Adrenal gland (tissue), 12 donors: Measurements from ENCODE around the gene CFHR4. TPM values are rescaled to one million over a fixed set of nuclear protein-coding genes. Genes with fewer than 3 reads are reported as not detected.

Experiments used
- DNase-seq, 7 donors: peaks; one replicate each; pipeline ENCODE4 v3.0.0-alpha.2; 2019 to 2020
- H3K27ac ChIP-seq, 5 donors: fragments of 200-600 bp; sonication (generic) in 4 of 5; 1 replicate in 3 of 5; 2 replicates in 2 of 5; pipeline versions ENCODE4 v1.5.1 to v1.8.0; 2016 to 2020; ENCODE audit warnings: mild to moderate bottlenecking in 1 of 5
- H3K27me3 ChIP-seq: fragments of 200-600 bp; 2 replicates; pipeline ENCODE4 v1.8.0; 2021
- H3K36me3 ChIP-seq, 2 donors: fragments of 200-600 bp; replicated peaks in 1 of 2; 1 replicate in 1 of 2; 2 replicates in 1 of 2; pipeline versions ENCODE4 v1.5.1 to v1.8.0; 2018 to 2022
- H3K4me1 ChIP-seq, 2 donors: fragments of 200-600 bp; replicated peaks in 1 of 2; 1 replicate in 1 of 2; 2 replicates in 1 of 2; pipeline versions ENCODE4 v1.5.1 to v1.8.0; 2018 to 2021
- H3K4me3 ChIP-seq, 4 donors: fragments of 200-600 bp; sonication (generic) in 3 of 4; one replicate each; pipeline ENCODE4 v1.5.1; 2016 to 2018
- H3K9me3 ChIP-seq, 3 donors: fragments of 200-600 bp; sonication (generic) in 1 of 3; replicated peaks in 1 of 3; 1 replicate in 2 of 3; 2 replicates in 1 of 3; pipeline versions ENCODE4 v1.5.1 to v1.8.0; 2016 to 2021
- POLR2A ChIP-seq, 2 donors: fragments of 450-650 bp; IDR thresholded peaks; one replicate each; pipeline ENCODE4 v1.6.1; 2017; ENCODE audit warnings: antibody characterized with exemption in 2 of 2, mild to moderate bottlenecking in 2 of 2, moderate library complexity in 1 of 2
- WGBS, 4 donors: extraction: QIAGEN DNeasy Blood & Tissue Kit in 2 of 4; methylation state at CpG; one replicate each; pipeline versions ENCODE4 v1.1.5 to v1.1.7; 2013 to 2017; 5-methylcytosine and 5-hydroxymethylcytosine counted together
- intact Hi-C, 2 donors: fragments of 100-400 bp; cut with DNase I; formaldehyde crosslinking; loops; one replicate each; pipeline versions ENCODE4 v1.14.1 to v1.15.0; 2022 to 2023
- polyA plus RNA-seq, 3 donors: library from polyadenylated mRNA; stranded (reverse); fragments of 200-250 nt in 2 of 3; fragments of 350-450 nt in 1 of 3; fragmentation: Illumina TruSeq in 1 of 3; extraction: RNeasy Lipid Tissue Mini Kit (QIAGEN cat#74804) in 1 of 3; gene quantifications; one replicate each; pipeline ENCODE4 v1.2.3, GENCODE V29; 2013 to 2014
- total RNA-seq, 9 donors: library from RNA; depleted of rRNA in 4 of 9; stranded (reverse); fragments of >200 nt in 4 of 9; fragments of 120-200 nt in 1 of 9; fragmentation: NEBNext Ultra II Directional in 1 of 9; extraction: Animal tissue kit (Norgen Biotek cat#: 25700) in 1 of 9; gene quantifications; one replicate each; pipeline versions ENCODE4 v1.1.0 to v1.2.4, GENCODE V29; 2013 to 2023
- TF ChIP-seq, protein P1 (sequence below), 6 experiments: fragments of 450-650 bp in 4 of 6; fragments of 200-600 bp in 2 of 6; sonication (generic) in 1 of 6; IDR thresholded peaks; 1 replicate in 5 of 6; 2 replicates in 1 of 6; pipeline versions ENCODE4 v1.5.1 to v1.8.0; 2016 to 2021; ENCODE audit warnings: antibody characterized with exemption in 6 of 6, mild to moderate bottlenecking in 2 of 6, moderate library complexity in 1 of 6
- donor health status: healthy with polysubstance abuse.
- donor health status: Bipolar disorder and iron deficiency.
- donor health status: DM: yes; HTN: yes; CAD: no.
- donor health status: DM: no; HTN: no; CAD: no.
- donor health status: DM: no; HTN: no; CAD: no.
- donor health status: DM: yes; HTN: yes; CAD: no.

Gene CFHR4
- total and polyA plus RNA-seq, 12 donors, result 0.18 to 0.47 TPM; not detected in 10

DNA sequence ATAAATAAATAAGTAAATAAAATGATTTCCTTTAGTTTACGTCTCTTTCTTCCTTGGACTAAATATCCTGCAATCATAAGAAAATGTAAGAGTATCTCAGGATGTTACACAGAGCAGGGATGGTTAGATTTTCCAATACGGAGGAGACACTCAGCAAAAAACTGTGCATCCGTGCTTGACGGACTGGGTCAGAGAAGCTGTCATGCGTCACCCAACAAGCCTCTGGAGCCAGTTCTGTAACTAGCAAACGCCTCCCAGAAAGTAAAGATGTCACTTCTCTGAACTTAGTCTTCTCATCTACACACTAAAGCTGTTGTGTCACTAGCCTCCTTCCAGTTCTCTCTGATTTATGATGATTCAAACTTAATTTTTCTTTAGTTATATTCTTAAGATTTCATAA, 3.4 kb downstream of the CFHR4 start:
- H3K9me3 ChIP-seq, result no peaks in the 10 kb centered on the region
- no peak for DNase-seq
- H3K4me1 ChIP-seq, result no peaks in the 10 kb centered on the region
- intact Hi-C loops, result no loop called here
- TF ChIP-seq, protein P1, sequence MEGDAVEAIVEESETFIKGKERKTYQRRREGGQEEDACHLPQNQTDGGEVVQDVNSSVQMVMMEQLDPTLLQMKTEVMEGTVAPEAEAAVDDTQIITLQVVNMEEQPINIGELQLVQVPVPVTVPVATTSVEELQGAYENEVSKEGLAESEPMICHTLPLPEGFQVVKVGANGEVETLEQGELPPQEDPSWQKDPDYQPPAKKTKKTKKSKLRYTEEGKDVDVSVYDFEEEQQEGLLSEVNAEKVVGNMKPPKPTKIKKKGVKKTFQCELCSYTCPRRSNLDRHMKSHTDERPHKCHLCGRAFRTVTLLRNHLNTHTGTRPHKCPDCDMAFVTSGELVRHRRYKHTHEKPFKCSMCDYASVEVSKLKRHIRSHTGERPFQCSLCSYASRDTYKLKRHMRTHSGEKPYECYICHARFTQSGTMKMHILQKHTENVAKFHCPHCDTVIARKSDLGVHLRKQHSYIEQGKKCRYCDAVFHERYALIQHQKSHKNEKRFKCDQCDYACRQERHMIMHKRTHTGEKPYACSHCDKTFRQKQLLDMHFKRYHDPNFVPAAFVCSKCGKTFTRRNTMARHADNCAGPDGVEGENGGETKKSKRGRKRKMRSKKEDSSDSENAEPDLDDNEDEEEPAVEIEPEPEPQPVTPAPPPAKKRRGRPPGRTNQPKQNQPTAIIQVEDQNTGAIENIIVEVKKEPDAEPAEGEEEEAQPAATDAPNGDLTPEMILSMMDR (IDR thresholded peaks at IDR 0.05), result no peak
- no peak for TF ChIP-seq POLR2A (IDR thresholded peaks at IDR 0.05)
- H3K4me3 ChIP-seq, result no peak overlapping the region
- WGBS, 4 donors, result 64 to 74% (median 71%) methylated on average over 6 of the region's 6 CpGs
- no peaks in the 10 kb centered on the region for H3K36me3 ChIP-seq
- no peaks in the 10 kb centered on the region for H3K27me3 ChIP-seq
- H3K27ac ChIP-seq, result no peak overlapping the region

DNA sequence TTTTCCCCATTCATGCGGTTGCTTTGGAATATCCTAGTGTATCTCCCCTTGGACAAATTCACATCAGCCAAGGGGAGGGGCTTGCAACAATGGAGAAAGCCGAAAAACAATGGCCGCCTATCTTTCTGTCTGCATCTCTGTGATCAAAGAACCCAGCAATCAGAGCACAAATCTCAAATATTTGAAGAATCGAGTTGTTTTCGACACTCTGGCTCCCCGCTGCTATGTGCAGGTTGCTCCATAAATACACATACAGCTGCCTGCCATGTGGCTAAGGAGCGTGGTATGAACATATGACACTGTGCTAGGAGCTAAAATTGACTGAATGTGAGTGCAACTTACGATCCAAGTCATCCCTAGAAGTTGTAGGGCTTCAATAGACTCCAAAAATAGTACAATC, 8.5 kb downstream of the CFHR4 start:
- Histone ChIP-seq H3K36me3 (no peaks in the 10 kb centered on the region), H3K27me3 (no peaks in the 10 kb centered on the region), H3K4me3 (no peak overlapping the region), H3K27ac (no peak overlapping the region), H3K4me1 (no peaks in the 10 kb centered on the region), H3K9me3 (no peaks in the 10 kb centered on the region)
- 68 to 74% (median 71%) methylated on average over 8 of the region's 8 CpGs for WGBS, 4 donors
- intact Hi-C loops, result no loop called here
- no peak for DNase-seq
- no peak for TF ChIP-seq POLR2A (IDR thresholded peaks at IDR 0.05)
- TF ChIP-seq, protein P1 (IDR thresholded peaks at IDR 0.05), result no peak

DNA sequence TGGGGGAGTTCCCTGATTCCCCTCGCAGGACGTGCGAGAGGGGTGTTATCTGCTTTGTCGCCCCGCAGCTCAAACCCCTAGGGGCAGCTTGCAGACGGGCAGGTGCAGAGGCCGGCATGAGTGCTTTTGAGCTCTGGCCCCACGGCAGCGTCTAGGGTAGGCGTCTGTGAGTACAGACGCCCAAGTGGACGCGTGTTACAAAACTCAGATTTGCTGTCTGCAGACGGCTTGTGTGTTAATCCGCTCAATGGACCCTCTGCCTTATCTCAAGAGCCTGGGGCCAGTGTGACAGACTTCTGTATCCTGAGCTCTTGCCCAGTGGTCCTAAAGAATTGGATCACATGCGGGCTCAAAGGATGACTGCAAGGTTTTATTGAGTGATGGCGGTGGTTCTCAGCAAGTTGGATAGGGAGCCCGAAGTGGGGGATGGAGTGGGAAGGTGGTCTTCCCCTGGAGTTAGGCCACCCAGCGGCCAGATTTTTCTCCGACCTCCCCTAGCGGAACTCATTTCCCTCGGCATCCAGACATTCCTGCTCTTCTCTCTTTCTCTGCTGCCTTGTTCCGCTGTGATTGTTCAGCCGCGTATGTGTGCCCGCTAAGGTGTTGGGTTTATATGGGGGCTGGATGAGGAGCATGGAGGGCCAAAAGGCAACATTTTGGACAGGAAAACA, 9.4 kb downstream of the CFHR4 start:
- 18 to 45% (median 22%) methylated on average over 23 to 26 of the region's 26 CpGs for WGBS, 4 donors
- H3K9me3 ChIP-seq, result no peaks in the 10 kb centered on the region
- H3K36me3 ChIP-seq, result no peaks in the 10 kb centered on the region
- H3K4me1 ChIP-seq, result no peaks in the 10 kb centered on the region
- H3K27me3 ChIP-seq, result no peaks in the 10 kb centered on the region
- no peak overlapping the region for H3K4me3 ChIP-seq
- TF ChIP-seq POLR2A (IDR thresholded peaks at IDR 0.05), result no peak
- TF ChIP-seq, protein P1 (IDR thresholded peaks at IDR 0.05), result no peak
- intact Hi-C loops, result no loop called here
- no peak overlapping the region for H3K27ac ChIP-seq
- DNase-seq, result no peak

DNA sequence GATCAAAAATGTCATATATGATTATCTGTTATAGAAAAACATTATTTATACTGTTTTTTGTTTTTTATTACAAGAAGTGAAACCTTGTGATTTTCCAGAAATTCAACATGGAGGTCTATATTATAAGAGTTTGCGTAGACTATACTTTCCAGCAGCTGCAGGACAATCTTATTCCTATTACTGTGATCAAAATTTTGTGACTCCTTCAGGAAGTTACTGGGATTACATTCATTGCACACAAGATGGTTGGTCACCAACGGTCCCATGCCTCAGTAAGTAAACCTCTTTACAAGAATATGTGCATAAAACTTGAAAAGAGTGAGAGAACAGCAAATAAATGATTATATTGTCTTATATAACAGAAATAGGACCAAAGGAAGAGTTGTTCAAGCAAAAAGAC, 14.5 kb downstream of the CFHR4 start:
- intact Hi-C loops, result no loop called here
- 77 to 88% (median 79%) methylated on average over 2 of the region's 2 CpGs for WGBS, 4 donors
- no peaks in the 10 kb centered on the region for H3K9me3 ChIP-seq

More for the DNA sequence above, 14.5 kb downstream of the CFHR4 start:
- Histone ChIP-seq H3K4me3 (no peak overlapping the region), H3K27me3 (no peaks in the 10 kb centered on the region), H3K36me3 (no peaks in the 10 kb centered on the region), H3K27ac (no peak overlapping the region), H3K4me1 (no peaks in the 10 kb centered on the region)
- no peak for TF ChIP-seq POLR2A (IDR thresholded peaks at IDR 0.05)
- TF ChIP-seq, protein P1 (IDR thresholded peaks at IDR 0.05), result no peak
- no peak for DNase-seq
